Right hindlimb (tissue), 1 donor: ENCODE measurements around the gene NTRK2.
"Not testable (repeated sequence)": the region's sequence is repeated elsewhere in the genome, so short reads cannot be mapped to it uniquely, and the experiment has no call there.

Experiments
- DNase-seq: peaks from one replicate; pipeline ENCODE4 v3.0.0-alpha.2; 2018

Gene NTRK2

DNA sequence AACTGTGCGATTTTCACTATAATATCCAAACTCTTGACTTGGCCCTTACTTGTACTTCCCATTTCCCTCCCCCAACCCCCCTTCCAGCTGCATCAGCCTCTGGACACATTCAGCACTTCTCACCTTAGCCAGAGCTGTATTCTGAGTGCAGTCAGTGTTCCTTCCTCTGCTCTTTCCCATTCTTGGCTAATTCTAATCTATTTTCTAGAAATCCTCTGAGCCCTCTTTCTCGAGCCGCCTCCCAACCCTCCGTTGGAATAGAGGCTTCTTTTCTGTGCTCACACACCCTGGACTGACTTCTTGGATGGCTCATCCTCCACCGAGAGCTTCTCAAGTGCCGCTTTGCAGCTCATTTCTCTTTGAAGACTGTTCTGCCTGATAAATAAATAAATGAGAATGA, 188.8 kb downstream of the NTRK2 start:
- peak; percentile 79 for DNase-seq

GRCh38 chr9:84860249-84861115, 191.0 kb downstream of the NTRK2 start:
- DNase-seq: no peak

GRCh38 chr9:84861455-84861854, 191.9 kb downstream of the NTRK2 start:
- no peak for DNase-seq

- DNase-seq: no peak
Observed at GRCh38 chr9:84862308-84862707, 192.8 kb downstream of the NTRK2 start.

DNA sequence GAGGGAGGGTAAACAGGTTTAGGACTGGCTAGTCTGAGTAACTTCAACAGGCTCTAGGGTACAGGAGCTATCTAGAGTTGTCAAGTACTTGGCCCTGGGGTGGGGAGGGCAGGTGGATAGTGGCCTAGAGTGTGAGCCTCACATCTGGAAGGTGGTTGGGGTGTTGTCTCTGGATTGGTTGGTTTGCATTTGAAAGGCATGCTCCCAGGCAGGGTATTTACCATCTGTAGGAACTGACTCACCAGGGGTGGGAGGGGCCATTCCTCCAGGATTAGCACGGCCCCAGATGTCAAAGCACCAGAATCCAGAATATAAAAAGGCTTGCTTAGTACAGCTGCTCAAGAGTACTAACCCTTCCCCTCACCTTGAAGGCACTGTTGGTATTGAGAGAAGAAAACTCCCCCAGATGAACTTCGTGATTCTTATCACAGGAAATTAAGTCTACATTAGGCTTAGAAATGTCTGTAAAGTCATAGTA, 193.3 kb downstream of the NTRK2 start:
- DNase-seq: peak; percentile 44

DNA sequence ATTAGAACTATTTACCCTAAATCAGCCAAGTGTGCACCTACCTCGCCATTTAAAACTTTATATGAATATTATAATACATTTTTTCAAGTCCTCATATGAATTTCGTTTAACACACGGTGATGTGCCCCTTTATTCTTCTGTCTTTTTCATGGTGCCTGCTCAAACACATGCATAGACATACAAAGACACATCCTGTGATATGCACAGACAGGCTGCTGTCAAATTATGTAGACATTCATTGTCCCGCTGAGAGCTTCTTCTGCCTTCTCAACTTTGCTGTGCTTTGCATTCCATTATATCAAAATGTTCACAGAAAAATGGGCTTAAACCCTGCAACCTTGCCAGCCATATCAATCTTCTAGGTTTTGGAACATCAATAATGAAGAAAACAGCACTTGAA, 193.8 kb downstream of the NTRK2 start:
- no peak for DNase-seq

DNA sequence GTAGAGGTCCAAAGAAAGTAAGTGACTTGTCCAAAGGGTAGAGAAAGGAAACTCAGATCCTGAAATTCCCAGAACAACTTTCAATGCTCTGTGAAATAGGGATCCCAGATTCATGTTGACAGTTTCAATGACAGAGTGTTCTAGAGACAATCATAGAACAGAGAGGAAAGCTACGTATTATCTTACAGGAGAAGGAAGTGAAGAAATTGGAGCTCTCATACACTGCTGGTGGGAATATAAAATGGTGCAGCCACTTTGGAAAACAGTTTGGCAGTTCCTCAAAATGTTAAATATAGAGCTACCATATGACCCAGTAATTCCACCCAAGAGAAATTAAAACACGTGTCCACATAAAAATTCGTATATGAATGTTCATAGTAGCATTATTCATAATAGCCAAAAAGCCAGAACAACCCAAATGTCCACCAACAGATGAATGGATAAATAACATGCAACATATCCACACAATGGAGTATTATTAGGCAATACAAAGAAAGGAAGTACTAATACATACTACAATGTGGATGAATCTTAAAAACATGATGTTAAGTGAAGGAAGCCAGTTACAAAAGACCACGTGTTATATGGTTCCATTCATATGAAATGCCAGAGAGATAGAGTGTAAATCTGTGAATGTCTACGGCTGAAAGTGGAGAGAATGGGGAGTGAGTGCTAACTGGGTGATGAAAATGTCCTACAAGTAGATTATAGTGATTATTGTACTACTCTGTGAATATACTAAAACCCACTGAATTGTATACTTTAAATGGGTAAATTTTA, 197.1 kb downstream of the NTRK2 start:
- DNase-seq: no peak

- no peak for DNase-seq
Observed at GRCh38 chr9:84867186-84867585, 197.7 kb downstream of the NTRK2 start.

DNA sequence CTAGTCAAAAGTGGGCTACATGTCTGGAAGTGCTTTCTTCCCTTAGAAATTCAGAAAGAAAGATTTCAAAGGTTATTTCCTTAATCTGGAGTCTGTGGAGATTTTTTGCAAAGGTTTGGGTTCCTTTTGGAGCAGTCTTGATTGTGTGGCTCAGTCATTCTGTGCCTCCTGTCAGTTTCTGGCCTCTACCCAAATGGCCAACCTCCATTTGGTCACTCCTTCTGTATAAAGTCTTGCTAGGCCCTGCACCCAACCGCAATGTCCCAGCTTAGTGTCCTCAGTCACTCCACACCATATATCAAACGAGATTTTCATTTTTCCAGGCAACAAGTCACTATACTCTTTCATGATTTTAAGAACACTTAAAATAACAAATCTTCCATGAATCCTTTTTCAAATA, 199.6 kb downstream of the NTRK2 start:
- no peak for DNase-seq

GRCh38 chr9:84871983-84872382, 202.5 kb downstream of the NTRK2 start:
- no peak for DNase-seq

DNA sequence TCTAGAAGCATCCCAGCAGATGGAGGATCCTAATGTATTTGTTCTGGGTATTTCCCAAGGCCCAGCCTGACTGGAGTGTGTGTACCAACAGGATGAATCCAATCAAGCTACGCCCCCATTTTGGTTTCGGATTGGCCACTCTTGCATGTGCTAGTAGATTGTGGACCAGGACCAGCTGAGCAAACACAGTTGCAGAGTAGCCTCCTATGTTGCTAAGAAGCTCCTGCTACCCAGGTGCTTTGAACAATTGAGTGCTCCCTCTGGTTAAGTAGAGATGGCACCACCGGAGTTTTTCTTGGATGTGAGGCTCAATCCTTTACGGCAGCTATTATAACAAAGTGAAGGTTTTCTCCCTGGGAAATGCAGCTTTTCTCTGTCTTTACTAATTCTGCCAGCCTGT, 204.5 kb downstream of the NTRK2 start:
- no peak for DNase-seq

DNA sequence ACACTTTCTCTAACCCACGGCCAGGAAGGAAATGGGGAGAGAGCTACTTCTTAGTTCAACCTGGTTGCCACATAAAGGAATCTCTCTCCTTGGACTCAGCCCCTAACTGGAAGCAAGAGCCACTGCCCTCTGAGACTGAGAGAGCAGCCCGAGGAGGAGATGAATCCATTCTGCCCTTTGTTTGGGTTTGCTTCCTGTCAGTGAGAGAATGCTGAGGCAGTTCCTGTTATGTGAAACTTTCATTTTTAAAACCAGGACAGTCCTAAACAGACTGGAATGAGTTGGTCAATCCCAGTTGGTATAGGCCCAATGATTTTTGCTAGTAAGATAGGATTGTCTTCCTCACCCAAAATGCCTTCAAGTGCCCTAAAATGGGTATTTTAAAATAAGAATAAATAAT, 205.1 kb downstream of the NTRK2 start:
- DNase-seq: no peak

- no peak for DNase-seq
Observed at GRCh38 chr9:84875193-84875592, 205.7 kb downstream of the NTRK2 start.

- DNase-seq: no peak
Observed at GRCh38 chr9:84879631-84880030, 210.1 kb downstream of the NTRK2 start.

DNA sequence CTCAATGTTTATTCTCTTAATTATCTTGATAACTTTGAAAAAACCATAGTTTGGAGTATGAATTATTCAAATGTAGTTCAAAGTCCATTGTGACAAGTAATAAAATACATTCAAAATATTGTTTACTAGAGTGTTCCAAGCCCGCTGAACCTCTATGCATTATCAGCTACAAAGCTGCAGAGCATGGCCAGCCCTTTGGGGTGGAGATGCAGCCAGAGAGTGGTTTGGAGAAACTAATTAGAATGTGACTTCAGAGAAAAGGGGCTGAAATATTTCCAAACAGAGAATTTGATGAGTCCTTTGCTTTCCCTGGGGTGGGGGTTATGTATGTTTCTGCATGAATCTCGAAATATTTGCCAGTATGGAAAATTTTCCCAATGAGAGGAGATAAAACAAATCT, 211.3 kb downstream of the NTRK2 start:
- no peak for DNase-seq

DNA sequence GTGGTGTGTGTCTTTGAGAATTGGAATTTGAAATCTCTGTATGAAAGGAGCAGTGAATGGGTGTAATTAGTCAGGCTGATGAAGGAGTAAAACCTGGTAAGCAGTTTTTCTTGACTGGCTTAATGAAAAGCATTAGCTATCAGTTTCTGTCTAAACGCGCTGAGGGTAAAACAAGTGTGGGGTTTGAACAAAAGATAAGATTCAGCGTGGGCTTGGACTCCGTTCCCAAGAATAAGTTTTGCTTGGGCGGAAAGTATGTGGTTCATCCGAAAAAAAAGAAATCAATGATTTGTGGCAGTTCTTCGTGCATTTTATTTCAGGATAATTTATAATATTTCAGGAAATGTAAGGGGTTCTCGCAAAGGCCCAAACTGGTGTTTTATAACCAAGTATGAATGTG, 217.3 kb downstream of the NTRK2 start:
- no peak for DNase-seq

DNA sequence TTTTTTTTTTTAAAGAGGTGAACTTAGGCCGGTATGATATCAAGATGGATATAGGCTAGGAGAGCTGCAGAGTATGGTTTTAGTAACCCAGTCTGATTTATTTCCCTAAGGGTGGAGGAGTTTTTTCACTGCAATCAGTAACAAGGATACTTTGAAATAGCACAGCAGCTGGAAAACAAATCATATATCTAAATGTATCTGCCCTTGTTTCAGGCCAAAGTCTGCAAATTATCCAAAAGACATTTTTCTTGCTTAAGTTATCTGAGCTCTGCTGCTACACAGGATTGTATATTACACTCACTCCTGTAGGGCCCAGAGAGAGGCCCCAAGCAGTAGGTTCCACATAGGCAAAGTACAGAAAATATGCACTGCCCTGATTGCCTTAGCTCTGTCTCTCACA, 222.4 kb downstream of the NTRK2 start:
- peak; percentile 20 for DNase-seq

DNA sequence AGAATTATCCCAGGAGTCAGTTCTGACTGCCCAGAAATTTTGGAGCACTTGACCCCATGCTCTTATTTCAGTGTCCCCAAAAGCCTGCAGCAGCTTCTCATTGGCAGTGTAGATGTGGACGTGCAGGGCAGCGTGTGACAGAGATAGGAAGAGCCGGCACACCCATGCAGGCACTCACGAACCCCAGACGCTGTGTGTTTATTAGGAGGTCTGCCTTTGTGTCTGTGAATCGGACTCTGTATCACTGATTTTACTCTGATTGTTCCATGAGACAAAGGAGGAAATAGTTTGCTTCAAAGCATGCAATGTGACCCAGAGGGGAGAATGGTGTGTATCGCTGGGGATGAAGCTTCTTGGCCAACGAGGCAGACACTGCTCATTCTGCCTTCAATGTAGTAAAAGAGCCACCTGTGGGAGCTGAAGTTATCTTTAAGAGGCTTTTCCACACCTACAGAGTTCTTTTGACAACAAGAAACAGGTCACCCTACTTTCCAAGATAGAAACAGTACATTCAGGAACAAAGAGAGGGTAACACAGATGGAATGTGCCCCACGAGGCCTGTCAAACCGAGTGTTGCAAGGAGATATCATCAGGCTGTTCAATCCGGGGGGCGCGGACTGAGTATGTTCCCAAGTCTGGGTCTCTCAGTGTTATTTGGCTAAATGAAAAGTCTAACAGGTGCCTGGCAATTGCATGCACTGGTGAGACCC, 224.0 kb downstream of the NTRK2 start:
- no peak for DNase-seq

- no peak for DNase-seq
Observed at GRCh38 chr9:84894859-84895258, 225.3 kb downstream of the NTRK2 start.

DNA sequence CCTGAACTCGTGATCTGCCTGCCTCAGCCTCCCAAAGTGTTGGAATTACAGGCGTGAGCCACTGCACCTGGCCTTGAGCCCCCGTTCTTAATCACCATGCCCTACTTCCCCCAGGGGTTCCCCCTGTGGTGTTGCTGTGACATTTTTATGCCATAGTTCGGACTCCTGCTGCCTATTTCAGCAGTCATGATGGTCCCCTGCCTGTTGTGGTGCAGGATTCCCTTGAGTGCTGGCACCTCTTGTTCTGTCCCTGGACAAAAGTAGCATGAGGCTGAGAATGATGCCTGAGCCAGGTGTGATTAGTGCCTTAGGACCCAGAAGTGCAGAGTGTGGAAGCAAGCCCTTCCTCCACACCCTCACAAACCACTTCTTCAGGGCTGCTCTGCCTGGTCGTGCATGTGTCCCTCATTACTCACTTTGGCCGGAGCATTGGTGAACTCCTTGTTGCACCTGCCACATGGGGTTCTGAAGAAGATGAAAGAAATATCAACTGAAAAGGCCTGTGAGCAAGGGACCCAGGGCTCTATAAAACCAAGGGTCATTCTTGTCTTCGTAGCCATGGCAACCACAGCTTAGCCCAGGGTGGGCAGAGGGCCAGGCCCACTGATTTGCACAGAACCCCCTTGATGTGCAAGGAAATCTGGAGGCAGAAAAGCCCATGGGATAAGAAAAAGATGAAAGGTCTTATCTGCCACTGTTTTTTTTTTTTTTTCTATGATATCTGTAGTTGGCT, 228.0 kb downstream of the NTRK2 start:
- no peak for DNase-seq

DNA sequence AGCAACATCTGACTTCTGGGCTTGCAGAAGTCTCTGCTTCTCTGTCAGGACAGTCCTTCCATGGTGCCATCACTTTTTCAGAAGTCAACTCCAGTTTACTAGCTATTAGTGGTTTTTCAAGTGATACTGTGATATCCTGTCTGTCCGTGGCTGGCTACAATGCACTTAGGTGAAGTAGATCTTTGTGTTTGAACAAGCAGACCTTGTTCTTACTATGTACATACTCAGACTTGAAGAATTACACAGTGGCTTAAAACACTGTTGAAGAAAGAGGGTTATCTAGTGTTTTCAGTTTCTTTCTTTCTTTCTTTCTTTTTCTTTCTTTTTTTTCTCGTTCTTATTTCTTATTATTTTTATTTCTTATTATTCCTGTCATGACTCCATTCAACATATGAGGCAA, 228.7 kb downstream of the NTRK2 start:
- DNase-seq: no peak

DNA sequence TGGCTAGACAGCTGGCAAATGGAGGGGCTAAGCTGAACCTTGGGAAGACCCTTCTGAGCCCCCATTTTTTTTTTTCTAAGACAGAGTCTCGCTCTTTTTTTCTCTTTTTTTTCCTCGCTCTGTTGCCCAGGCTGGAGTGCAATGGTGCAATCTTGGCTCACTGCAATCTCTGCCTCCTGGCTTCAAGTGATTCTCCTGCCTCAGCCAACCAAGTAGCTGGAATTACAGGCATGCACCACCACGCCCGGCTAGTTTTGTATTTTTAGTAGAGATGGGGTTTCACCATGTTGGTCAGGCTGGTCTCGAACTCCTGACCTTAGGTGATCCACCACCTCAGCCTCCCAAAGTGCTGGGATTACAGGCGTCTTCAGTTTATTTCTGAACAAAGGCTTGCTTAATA, 229.1 kb downstream of the NTRK2 start:
- not testable (repeated sequence) for DNase-seq

GRCh38 chr9:84899326-84899725, 229.8 kb downstream of the NTRK2 start:
- DNase-seq: no peak
